Cardiac ventricle fibroblast (primary cell): ENCODE data around the gene ARID5A. TPM values are rescaled to one million over a fixed set of nuclear protein-coding genes. Genes with fewer than 3 reads are reported as not detected.

Experiments used
- total RNA-seq: library from RNA; depleted of rRNA; stranded (reverse); fragments of >200 nt; gene quantifications from 2 replicates; pipeline ENCODE4 v1.2.3, GENCODE V29; 2015

Gene ARID5A, protein sequence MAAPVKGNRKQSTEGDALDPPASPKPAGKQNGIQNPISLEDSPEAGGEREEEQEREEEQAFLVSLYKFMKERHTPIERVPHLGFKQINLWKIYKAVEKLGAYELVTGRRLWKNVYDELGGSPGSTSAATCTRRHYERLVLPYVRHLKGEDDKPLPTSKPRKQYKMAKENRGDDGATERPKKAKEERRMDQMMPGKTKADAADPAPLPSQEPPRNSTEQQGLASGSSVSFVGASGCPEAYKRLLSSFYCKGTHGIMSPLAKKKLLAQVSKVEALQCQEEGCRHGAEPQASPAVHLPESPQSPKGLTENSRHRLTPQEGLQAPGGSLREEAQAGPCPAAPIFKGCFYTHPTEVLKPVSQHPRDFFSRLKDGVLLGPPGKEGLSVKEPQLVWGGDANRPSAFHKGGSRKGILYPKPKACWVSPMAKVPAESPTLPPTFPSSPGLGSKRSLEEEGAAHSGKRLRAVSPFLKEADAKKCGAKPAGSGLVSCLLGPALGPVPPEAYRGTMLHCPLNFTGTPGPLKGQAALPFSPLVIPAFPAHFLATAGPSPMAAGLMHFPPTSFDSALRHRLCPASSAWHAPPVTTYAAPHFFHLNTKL
- 12.1 and 13.5 TPM in 2 replicates for total RNA-seq

DNA sequence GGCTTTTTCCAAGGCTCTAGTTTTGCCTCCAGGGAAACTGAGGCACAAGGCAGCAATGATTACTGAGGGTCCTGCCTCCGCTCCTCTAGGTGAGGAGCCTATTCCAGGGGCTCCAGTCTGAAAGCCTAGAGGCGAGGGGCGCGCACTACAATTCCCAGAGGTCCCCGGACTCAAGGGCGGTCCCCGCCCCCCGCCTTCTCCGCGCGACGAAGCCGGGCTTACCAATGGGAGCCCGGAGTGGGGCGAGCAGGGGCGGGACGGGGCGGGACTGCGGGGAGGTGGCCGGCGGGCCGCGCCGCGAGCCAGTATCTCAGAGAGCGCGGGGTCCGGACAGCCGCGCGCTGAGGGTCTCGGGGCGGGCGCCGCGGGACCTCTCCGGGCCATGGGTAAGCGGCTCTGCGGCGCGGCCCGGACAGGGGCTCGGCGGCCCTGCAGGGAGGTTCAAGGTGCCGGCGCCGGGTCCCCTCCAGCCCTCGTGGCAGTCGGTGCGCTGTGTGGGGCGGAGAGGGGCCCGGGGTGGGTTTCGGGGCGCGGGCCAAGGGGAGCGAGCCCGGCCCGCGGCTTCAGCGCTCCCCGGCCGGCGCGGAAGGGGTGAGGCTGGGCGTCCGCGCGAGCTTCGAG, at the start of gene ARID5A:
Gene ARID5A, plus strand, starts transcription at position 308 of the 621 bp plus-strand sequence. Its CDS starts 75 bp downstream, at position 383.

DNA sequence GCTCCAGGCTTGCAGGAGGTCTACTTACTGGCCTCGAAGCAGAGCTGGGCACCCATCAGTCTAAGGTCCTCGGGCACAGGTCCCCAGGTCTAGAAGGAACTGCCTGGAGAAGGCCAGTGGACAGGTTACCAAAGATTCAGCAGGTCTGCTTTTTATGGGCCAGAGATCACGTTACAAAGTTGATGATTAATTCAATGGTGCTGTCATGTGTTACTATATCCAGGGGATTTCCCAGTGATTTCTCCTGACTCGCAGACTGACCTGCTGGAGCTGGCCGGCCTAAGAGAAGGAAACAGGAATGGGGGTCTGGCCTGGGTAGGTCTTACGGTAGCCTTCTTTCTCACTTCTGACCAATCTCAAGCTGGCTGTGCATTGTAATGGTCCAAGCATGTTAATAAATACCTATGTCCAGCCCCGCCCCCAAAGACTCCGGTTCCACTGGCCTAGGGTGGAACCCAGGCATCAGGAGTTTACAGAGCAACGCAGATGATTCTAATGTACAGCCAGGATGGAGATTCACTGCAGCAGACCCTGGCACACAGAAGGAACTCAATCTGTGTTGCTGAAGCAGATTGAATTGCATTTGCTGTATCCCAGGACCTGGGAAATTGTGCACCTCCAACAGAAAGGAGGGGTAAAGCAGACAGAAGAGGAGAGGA, 31.2 kb upstream of the ARID5A start, which contains the start of gene NEURL3:
Gene NEURL3, minus strand, starts transcription at position 127 of the 659 bp plus-strand sequence. Its CDS starts 71 bp downstream, at position 56.

Other genes starting within 250 kb of the ARID5A start
- gene SNRNP200, start 231.2 kb upstream of the ARID5A start, total RNA-seq = 52.8 and 55.0 TPM in 2 replicates
- gene ITPRIPL1, start 211.4 kb upstream of the ARID5A start, total RNA-seq = 0.20 and 0.31 TPM in 2 replicates
- gene NCAPH, start 201.0 kb upstream of the ARID5A start, total RNA-seq = 0.34 and 0.44 TPM in 2 replicates
- not detected in 2 replicates for gene NEURL3, start 31.4 kb upstream of the ARID5A start, total RNA-seq
- 17.0 and 20.9 TPM in 2 replicates for gene KANSL3, start 101.6 kb downstream of the ARID5A start, total RNA-seq
- 0.10 and 0.37 TPM in 2 replicates for gene FER1L5, start 106.0 kb downstream of the ARID5A start, total RNA-seq
- 8.3 and 11.7 TPM in 2 replicates for gene LMAN2L, start 203.3 kb downstream of the ARID5A start, total RNA-seq
- gene CNNM4, start 224.2 kb downstream of the ARID5A start, total RNA-seq = 2.2 and 2.4 TPM in 2 replicates